Measurements from ENCODE around the gene MALRD1.

DNA sequence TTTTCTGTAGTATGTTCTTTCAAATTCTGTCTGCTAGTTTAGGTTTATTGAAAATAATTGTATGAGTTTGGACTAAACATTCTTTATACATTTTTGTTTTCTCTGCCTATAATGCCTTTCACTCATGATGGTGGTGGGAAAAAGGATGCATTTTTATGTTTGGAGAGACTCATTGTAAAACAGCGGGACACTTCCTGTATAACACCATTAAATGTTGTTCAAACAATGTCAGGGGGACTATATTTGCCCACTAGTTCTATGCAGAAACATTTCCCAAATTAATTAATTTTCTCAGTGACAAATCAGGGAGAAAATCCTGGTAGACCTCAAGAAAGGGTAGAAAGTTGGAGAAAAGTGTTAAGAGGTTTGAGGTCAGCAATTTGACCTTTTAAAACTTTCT lies 207.7 kb downstream of the MALRD1 start:
- TF ChIP-seq EZH2phosphoT487 (IDR thresholded peaks at IDR 0.05; ENCODE audit: insufficient read depth, low read depth) (no peak), EZH2 (IDR thresholded peaks at IDR 0.05; ENCODE audit: insufficient read depth, poor library complexity, severe bottlenecking) (no peak)

Data from GM23248 (cell line).